ENCODE measurements around the gene KRT13. TPM values are rescaled to one million over a fixed set of nuclear protein-coding genes. Genes with fewer than 3 reads are reported as not detected.
"Not testable (repeated sequence)": the region's sequence is repeated elsewhere in the genome, so short reads cannot be mapped to it uniquely, and the experiment has no call there.

KRT13 gene
- 0.34 TPM in 1 of 2 replicates, not detected in the other for total RNA-seq (2014; rRNA removed; shearing (Covaris generic))

GRCh38 chr17:41505007-41505808 is at the start of gene KRT13:
TSS of gene KRT13 (minus strand) at chr17:41505612. CDS start at chr17:41505550, 62 bp downstream.
- DNase-seq (ENCODE audit: low read depth): no peak

GRCh38 chr17:41553987-41554680 is 48.7 kb upstream of the KRT13 start:
- no peak for DNase-seq (ENCODE audit: low read depth)

- DNase-seq (ENCODE audit: low read depth): peak; percentile 61
Observed at GRCh38 chr17:41553176-41553575, 47.8 kb upstream of the KRT13 start.

GRCh38 chr17:41552455-41552854 is 47.0 kb upstream of the KRT13 start:
- no peak for DNase-seq (ENCODE audit: low read depth)

GRCh38 chr17:41551365-41551764 is 46.0 kb upstream of the KRT13 start:
- DNase-seq (ENCODE audit: low read depth): no peak

GRCh38 chr17:41549596-41550039 is 44.2 kb upstream of the KRT13 start:
- DNase-seq (ENCODE audit: low read depth): no peak

- peak; percentile 91 for DNase-seq (ENCODE audit: low read depth)
Observed at GRCh38 chr17:41548844-41549595, 43.6 kb upstream of the KRT13 start.

GRCh38 chr17:41547921-41548843 is 42.8 kb upstream of the KRT13 start:
- DNase-seq (ENCODE audit: low read depth): peak; percentile 99

- no peak for DNase-seq (ENCODE audit: low read depth)
Observed at GRCh38 chr17:41547378-41547841, 42.0 kb upstream of the KRT13 start.

- DNase-seq (ENCODE audit: low read depth): no peak
Observed at GRCh38 chr17:41546819-41547218, 41.4 kb upstream of the KRT13 start.

GRCh38 chr17:41545829-41546410 is 40.5 kb upstream of the KRT13 start:
- no peak for DNase-seq (ENCODE audit: low read depth)

GRCh38 chr17:41544935-41545334 is 39.5 kb upstream of the KRT13 start:
- DNase-seq (ENCODE audit: low read depth): no peak

GRCh38 chr17:41544491-41544892 is 39.1 kb upstream of the KRT13 start:
- DNase-seq (ENCODE audit: low read depth): no peak

- DNase-seq (ENCODE audit: low read depth): not testable (repeated sequence)
Observed at GRCh38 chr17:41542786-41543185, 37.4 kb upstream of the KRT13 start.

GRCh38 chr17:41542357-41542756 is 36.9 kb upstream of the KRT13 start:
- DNase-seq (ENCODE audit: low read depth): no peak

- peak; percentile 69 for DNase-seq (ENCODE audit: low read depth)
Observed at GRCh38 chr17:41540921-41541625, 35.7 kb upstream of the KRT13 start.

GRCh38 chr17:41539979-41540701 is 34.7 kb upstream of the KRT13 start:
- DNase-seq (ENCODE audit: low read depth): no peak

- DNase-seq (ENCODE audit: low read depth): peak; percentile 63
Observed at GRCh38 chr17:41539071-41539492, 33.7 kb upstream of the KRT13 start.

GRCh38 chr17:41538565-41538991 is 33.2 kb upstream of the KRT13 start:
- peak; percentile 63 for DNase-seq (ENCODE audit: low read depth)

Data from M059J (cell line).